AG04450 (cell line): ENCODE data around the gene ALDOB. TPM values are rescaled to one million over a fixed set of nuclear protein-coding genes. Genes with fewer than 3 reads are reported as not detected.

Source experiments
- CTCF ChIA-PET: fragments of 300-600, 350-600 bp; formaldehyde crosslinking; extraction: SDS; loops from one replicate; lab custom pipeline; 2022; ENCODE audit warnings: antibody characterized with exemption, inconsistent platforms; lab: Charles Lee
- POLR2A ChIA-PET: fragments of 350-600 bp; formaldehyde crosslinking; extraction: SDS; loops from one replicate; lab custom pipeline; 2021; ENCODE audit warnings: antibody characterized with exemption, inconsistent platforms; lab: Yijun Ruan, JAX
- DNase-seq: peaks from one replicate; pipeline ENCODE4 v3.0.0-alpha.2; 2011; ENCODE audit warnings: low read depth, low spot score
- H3K27ac ChIP-seq: one replicate; pipeline ENCODE4 v1.5.1; 2012; ENCODE audit warnings: low read depth, low read length, control low read depth
- H3K27me3 ChIP-seq: one replicate; pipeline ENCODE4 v1.6.0; 2012; ENCODE audit warnings: low read length; ENCODE audit not compliant: control insufficient read depth, insufficient read depth
- H3K4me3 ChIP-seq: 2 replicates; pipeline ENCODE4 v1.5.1; 2011; ENCODE audit warnings: mild to moderate bottlenecking, low read depth, low read length, control low read depth
- H3K9me3 ChIP-seq: 2 replicates; pipeline ENCODE4 v1.5.1; 2012; ENCODE audit warnings: low read length; ENCODE audit not compliant: control insufficient read depth, insufficient read depth
- CTCF ChIP-seq: IDR thresholded peaks from 2 replicates; pipeline ENCODE4 v1.5.1; 2011; ENCODE audit warnings: low read depth, low read length, control low read depth, inconsistent platforms
- polyA minus RNA-seq: library from RNA; depleted of rRNA, polyadenylated mRNA; stranded (reverse); fragments of >200 nt; gene quantifications from 2 replicates; pipeline ENCODE4 v1.2.3, GENCODE V29; 2011; rRNA and poly(A)+ RNA removed
- polyA plus RNA-seq: library from polyadenylated mRNA; depleted of rRNA; stranded (reverse); fragments of >200 nt; gene quantifications from 2 replicates; pipeline ENCODE4 v1.2.3, GENCODE V29; 2011; rRNA removed

ALDOB gene
- polyA plus RNA-seq (not detected in 2 replicates), polyA minus RNA-seq (not detected in 2 replicates)

- POLR2A ChIA-PET = no interaction called here
- DNase-seq = no peak
- H3K9me3 ChIP-seq = no peaks in the 10 kb centered on the region
- no peaks in the 10 kb centered on the region for H3K27me3 ChIP-seq
- no peak within 1 kb of the TSS for H3K27ac ChIP-seq
- no peak within 1 kb of the TSS for H3K4me3 ChIP-seq
- CTCF ChIA-PET = interaction anchor here (1.6 kb wide), 1 partner anchor 23 kb away, joined by 5 read pairs; no protein-coding TSS in a partner anchor
- no peak for TF ChIP-seq CTCF
These were observed at the start of gene ALDOB for GRCh38 chr9:101435601-101436079. Gene ALDOB, minus strand, starts transcription at chr9:101435774. Its CDS starts 4,887 bp downstream, at chr9:101430887.

DNA sequence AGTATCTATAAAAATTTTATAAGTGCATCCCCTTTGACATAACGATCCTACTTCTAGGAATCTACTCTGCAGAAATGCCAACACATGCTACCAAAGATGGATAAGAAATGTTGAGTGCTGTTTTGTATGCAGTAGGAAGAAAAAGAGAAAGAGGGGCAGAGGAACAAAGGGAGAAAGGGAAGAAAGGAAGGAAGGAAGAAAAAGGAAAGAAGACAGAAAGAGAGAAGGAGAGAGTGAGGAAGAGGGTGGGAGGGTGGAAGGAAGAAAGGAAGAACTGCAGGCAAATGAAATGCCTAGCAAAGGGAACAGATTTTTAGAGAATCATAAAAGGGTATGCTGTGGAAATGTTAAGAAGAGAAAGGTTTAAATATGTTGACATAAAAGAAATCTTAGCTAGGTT is 48.5 kb upstream of the ALDOB start:
- DNase-seq = no peak
- no peak for TF ChIP-seq CTCF
- no peak overlapping the region for H3K27ac ChIP-seq
- no peak overlapping the region for H3K4me3 ChIP-seq
- ChIA-PET POLR2A (no interaction called here), CTCF (interaction anchor here (8.7 kb wide), 1 partner anchor 24 kb away, joined by 93 read pairs; no protein-coding TSS in a partner anchor)
- H3K27me3 ChIP-seq = no peaks in the 10 kb centered on the region
- no peaks in the 10 kb centered on the region for H3K9me3 ChIP-seq

- Histone ChIP-seq H3K27me3 (no peaks in the 10 kb centered on the region), H3K9me3 (no peaks in the 10 kb centered on the region), H3K27ac (no peak overlapping the region), H3K4me3 (no peak overlapping the region)
- POLR2A ChIA-PET = no interaction called here
- TF ChIP-seq CTCF = no peak
- CTCF ChIA-PET = interaction anchor here (1.0 to 8.7 kb wide), 2 partner anchors 21 to 48 kb away, joined by 7 to 93 read pairs; no protein-coding TSS in a partner anchor
- DNase-seq = no peak
These were observed 45.7 kb upstream of the ALDOB start for GRCh38 chr9:101481261-101481660.

DNA sequence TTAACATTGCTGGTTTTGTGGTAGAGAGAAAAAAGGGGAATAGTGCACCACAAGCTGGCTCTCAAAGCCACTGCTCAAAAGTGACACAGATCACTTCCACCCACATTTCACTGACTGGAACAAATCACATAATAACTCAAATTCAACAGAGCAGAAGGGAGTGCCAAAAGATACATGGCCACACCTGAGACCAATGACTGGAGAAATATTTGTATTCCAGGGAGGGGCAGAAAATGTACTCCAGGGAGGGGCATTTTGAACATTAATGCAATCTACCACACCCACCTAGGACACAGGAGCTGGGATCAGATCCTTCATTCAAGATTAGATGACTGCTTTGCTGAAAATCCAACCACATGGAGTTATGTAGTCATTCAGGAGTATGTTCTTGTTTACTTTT is 44.8 kb upstream of the ALDOB start:
- no peak overlapping the region for H3K4me3 ChIP-seq
- H3K27ac ChIP-seq = no peak overlapping the region
- ChIA-PET POLR2A (no interaction called here), CTCF (interaction anchor here (8.7 kb wide), 1 partner anchor 20 kb away, joined by 93 read pairs; no protein-coding TSS in a partner anchor)
- no peak for TF ChIP-seq CTCF
- H3K27me3 ChIP-seq = no peaks in the 10 kb centered on the region
- H3K9me3 ChIP-seq = no peaks in the 10 kb centered on the region
- DNase-seq = no peak

GRCh38 chr9:101479338-101480030 is 43.9 kb upstream of the ALDOB start:
- H3K27me3 ChIP-seq = no peaks in the 10 kb centered on the region
- H3K27ac ChIP-seq = no peak overlapping the region
- POLR2A ChIA-PET = no interaction called here
- CTCF ChIA-PET = interaction anchor here (1.1 to 8.7 kb wide), 2 partner anchors 19 to 49 kb away, joined by 3 to 93 read pairs; no protein-coding TSS in a partner anchor
- no peak overlapping the region for H3K4me3 ChIP-seq
- no peak for DNase-seq
- TF ChIP-seq CTCF = no peak
- H3K9me3 ChIP-seq = no peaks in the 10 kb centered on the region
